ENCODE data around the gene FGD6. TPM values are rescaled to one million over a fixed set of nuclear protein-coding genes. Genes with fewer than 3 reads are reported as not detected.

FGD6 gene
- total and polyA plus RNA-seq, 2 of the 4 experiments (the other 2 are of a cell fraction) = 2.6 to 9.5 TPM

- in situ Hi-C loops (cut with MboI; ENCODE audit: low sequenced_read_pairs) = no loop called here
- no peak overlapping the region for H3K14ac ChIP-seq (replicated peaks; ENCODE audit: low read depth, low read length)
- H2BK15ac ChIP-seq (ENCODE audit: low read depth, low read length) = no peak overlapping the region
- H2BK20ac ChIP-seq (ENCODE audit: low read depth, low read length) = no peak overlapping the region
- H3K27me3 ChIP-seq (ENCODE audit: control insufficient read depth, insufficient read depth, low read length) = no peaks in the 10 kb centered on the region
- intact Hi-C loops (cut with micrococcal nuclease) = no loop called here
- no peak overlapping the region for H3K27ac ChIP-seq (ENCODE audit: insufficient read depth, low read length)
- ATAC-seq (ENCODE audit: low read depth) (no peak), DNase-seq (no peak)
- H4K20me1 ChIP-seq (ENCODE audit: insufficient read depth, low read length) = peaks cover 3% of the 10 kb centered on the region; the same call in 1 of the 2 replicates
- no peak overlapping the region for H2AK5ac ChIP-seq (ENCODE audit: low read depth, low read length)
- peaks cover 31 to 62% of the 10 kb centered on the region in 2 experiments for H3K79me1 ChIP-seq (ENCODE audit: low read depth in 1 of 2, low read length in 2 of 2)
- H3K9ac ChIP-seq (ENCODE audit: low read depth, low read length) = no peak overlapping the region
- H2AFZ ChIP-seq (replicated peaks; ENCODE audit: low read length, poor library complexity) = no peak overlapping the region
- no peak overlapping the region for H4K5ac ChIP-seq (ENCODE audit: low read depth, low read length)
- ChIA-PET CTCF (no interaction called here), POLR2A (ENCODE audit: unreplicated experiment) (no interaction called here)
- H2BK5ac ChIP-seq (ENCODE audit: low read depth, low read length, poor library complexity, severe bottlenecking) = no peak overlapping the region
- dilution Hi-C loops (cut with HindIII; ENCODE audit: low sequenced_read_pairs, unreplicated experiment) = no loop called here
- no peak overlapping the region for H2AK9ac ChIP-seq (replicated peaks; ENCODE audit: low read depth, low read length, poor library complexity)
- H3K9me1 ChIP-seq (ENCODE audit: insufficient read depth, low read length) = peaks cover 11% of the 10 kb centered on the region
- H3K9me3 ChIP-seq (ENCODE audit: control insufficient read depth, insufficient read depth, low read length) = no peaks in the 10 kb centered on the region
- H3K4me2 ChIP-seq (ENCODE audit: low read depth, low read length) = no peak overlapping the region
- no peak overlapping the region for H3K56ac ChIP-seq (ENCODE audit: extremely low read depth, insufficient read depth, low read length)
- H3K4me3 ChIP-seq (ENCODE audit: insufficient read depth, low read depth, low read length) = no peak overlapping the region
- H3K4me1 ChIP-seq (ENCODE audit: control insufficient read depth, insufficient read depth, low read length) = peaks cover 7% of the 10 kb centered on the region
- no peak overlapping the region for H3K4ac ChIP-seq (ENCODE audit: low read depth, low read length)
- no peak overlapping the region for H4K91ac ChIP-seq (ENCODE audit: insufficient read depth, low read depth, low read length)
- no peak overlapping the region for H3K18ac ChIP-seq (ENCODE audit: low read depth, low read length)
- TF ChIP-seq CTCF (conservative IDR thresholded peaks at IDR 0.05; ENCODE audit: low read depth, low read length) (no peak), POLR2A (IDR thresholded peaks at IDR 0.05; ENCODE audit: low read depth, low read length) (no peak), ELK1 (IDR thresholded peaks at IDR 0.05; ENCODE audit: borderline replicate concordance, low read depth, low read length) (no peak), RAD21 (IDR thresholded peaks at IDR 0.05; ENCODE audit: low read length) (no peak), USF2 (IDR thresholded peaks at IDR 0.05; ENCODE audit: low read depth, low read length) (no peak), SMC3 (IDR thresholded peaks at IDR 0.05; ENCODE audit: low read depth, low read length) (no peak), MXI1 (IDR thresholded peaks at IDR 0.05; ENCODE audit: borderline replicate concordance, low read depth, low read length) (no peak), BHLHE40 (IDR thresholded peaks at IDR 0.05; ENCODE audit: low read depth, low read length) (no peak), MAZ (IDR thresholded peaks at IDR 0.05; ENCODE audit: borderline replicate concordance, low read depth, low read length) (no peak), RFX5 (IDR thresholded peaks at IDR 0.05; ENCODE audit: low read depth, low read length) (no peak), NFE2L2 (IDR thresholded peaks at IDR 0.05; ENCODE audit: low read depth, low read length) (no peak), CEBPB (IDR thresholded peaks at IDR 0.05; ENCODE audit: low read depth, low read length) (no peak)
- H3K23ac ChIP-seq (ENCODE audit: low read depth, low read length) = peak overlapping the region; percentile 37; the same call in 1 of the 2 replicates
- no CpG with 5 or more reads among the region's 3 CpGs for WGBS, 2 experiments (ENCODE audit: extremely low coverage in 2 of 2, insufficient read length in 1 of 2)
- BruUV-seq (replicated peaks) = no TSS peak
- H2BK120ac ChIP-seq (ENCODE audit: low read depth, low read length) = no peak overlapping the region
- peaks cover 7% of the 10 kb centered on the region for H3K36me3 ChIP-seq (ENCODE audit: control insufficient read depth, insufficient read depth, low read length)
- H4K8ac ChIP-seq (ENCODE audit: low read depth in 2 of 2, low read length in 2 of 2) = no peak overlapping the region
These were observed 27.1 kb upstream of the FGD6 start for GRCh38 chr12:95244350-95244749.

All from IMR-90 (cell line).